K562 (cell line): Measurements from ENCODE around the gene SNAP23. TPM values are rescaled to one million over a fixed set of nuclear protein-coding genes. Genes with fewer than 3 reads are reported as not detected.

Experiments used
- ATAC-seq: fragments of 200-7000 bp; cut with Tn5 transposase; 3 replicates; pipeline ENCODE4 v1.9.1; 2020; ENCODE audit warnings: moderate library complexity
- BruUV-seq: library from RNA; stranded (reverse); fragments of 400-500 nt; replicated peaks from 2 replicates; lab custom pipeline; 2021; lab: Mats Ljungman, UMichigan
- CTCF ChIA-PET: fragments of 300-600 bp; formaldehyde crosslinking; extraction: SDS; loops from one replicate; lab custom pipeline; 2021; ENCODE audit warnings: low intra/inter-chr PET ratio; lab: Yijun Ruan, JAX
- POLR2A ChIA-PET: fragments of 300-600, 350-650 bp; sonication (Branson Sonifier 250); formaldehyde crosslinking; extraction: SDS; loops from one replicate; lab custom pipeline; 2021; ENCODE audit warnings: antibody characterized with exemption, inconsistent platforms; lab: Yijun Ruan, JAX
- DNase-seq, 4 experiments: peaks; one replicate each; pipeline versions ENCODE4 v3.0.0 to v3.0.0-alpha.2; 2011 to 2018; ENCODE audit warnings: low spot score in 3 of 4, mixed read lengths in 3 of 4; ENCODE audit errors: extremely low read depth in 1 of 4
- FAIRE-seq: peaks from 2 replicates; lab custom pipeline; 2011; peaks lifted over from hg19 to GRCh38; lab: Jason Lieb, UNC
- H2AFZ ChIP-seq: 2 replicates; pipeline ENCODE4 v1.6.0; 2011; ENCODE audit warnings: low read depth, low read length, control low read depth, inconsistent platforms
- H3K27ac ChIP-seq: fragments of 200-600 bp; 3 replicates; pipeline ENCODE4 v1.8.0; 2011; ENCODE audit warnings: low read depth, mild to moderate bottlenecking, control low read depth, inconsistent platforms, low read length, moderate library complexity, mixed read lengths; ENCODE audit errors: extremely low read depth
- H3K27me3 ChIP-seq, 2 experiments: fragments of 300-600 bp in 1 of 2; 2 replicates in 1 of 2; 3 replicates in 1 of 2; pipeline versions ENCODE4 v1.6.0 to v1.8.0; 2011; ENCODE audit warnings: inconsistent platforms in 2 of 2, low read length in 2 of 2, mild to moderate bottlenecking in 1 of 2, mixed read lengths in 1 of 2, moderate library complexity in 1 of 2; ENCODE audit not compliant: control insufficient read depth in 2 of 2, insufficient read depth in 2 of 2
- H3K36me3 ChIP-seq: fragments of 300-600 bp; 3 replicates; pipeline ENCODE4 v1.8.0; 2011; ENCODE audit warnings: mild to moderate bottlenecking, low read length, inconsistent platforms; ENCODE audit not compliant: control insufficient read depth, insufficient read depth
- H3K4me1 ChIP-seq, 2 experiments: fragments of 200-600 bp in 1 of 2; replicated peaks in 1 of 2; 2 replicates in 1 of 2; 3 replicates in 1 of 2; pipeline versions ENCODE4 v1.5.1 to v1.8.0; 2011; ENCODE audit warnings: inconsistent platforms in 2 of 2, low read length in 2 of 2, mild to moderate bottlenecking in 1 of 2, mixed read lengths in 1 of 2, moderate library complexity in 1 of 2; ENCODE audit not compliant: control insufficient read depth in 2 of 2, insufficient read depth in 2 of 2
- H3K4me2 ChIP-seq: 2 replicates; pipeline ENCODE4 v1.6.1; 2011; ENCODE audit warnings: low read length, control low read depth, inconsistent platforms, mixed read lengths; ENCODE audit not compliant: insufficient read depth
- H3K4me3 ChIP-seq: fragments of 200-600 bp; sonication (generic), shearing (Covaris generic); 2 replicates; pipeline ENCODE4 v1.5.1; 2016; ENCODE audit warnings: control low read depth, inconsistent platforms
- H3K79me2 ChIP-seq: fragments of 200-600 bp; 3 replicates; pipeline ENCODE4 v1.8.0; 2011; ENCODE audit warnings: low read length, inconsistent platforms; ENCODE audit not compliant: control insufficient read depth, insufficient read depth
- H3K9ac ChIP-seq, 2 experiments: 2 replicates each; pipeline versions ENCODE4 v1.6.0 to v1.6.1; 2011; ENCODE audit warnings: low read depth in 2 of 2, low read length in 2 of 2, control low read depth in 1 of 2, inconsistent platforms in 1 of 2, mild to moderate bottlenecking in 1 of 2, mixed read lengths in 1 of 2; ENCODE audit not compliant: insufficient read depth in 1 of 2
- H3K9me1 ChIP-seq: one replicate; pipeline ENCODE4 v1.6.0; 2011; ENCODE audit warnings: inconsistent platforms, mild to moderate bottlenecking, low read length, moderate library complexity; ENCODE audit not compliant: control insufficient read depth, insufficient read depth
- H3K9me3 ChIP-seq: replicated peaks from 2 replicates; pipeline ENCODE4 v1.5.1; 2011; ENCODE audit warnings: low read depth, low read length, inconsistent platforms; ENCODE audit not compliant: control insufficient read depth, insufficient read depth
- H4K20me1 ChIP-seq: replicated peaks from 2 replicates; pipeline ENCODE4 v1.6.1; 2011; ENCODE audit warnings: low read length, inconsistent platforms, mixed read lengths; ENCODE audit not compliant: control insufficient read depth, insufficient read depth
- CTBP1 ChIP-seq: fragments of 450-650 bp; IDR thresholded peaks from 2 replicates; pipeline ENCODE4 v1.6.1; 2016; ENCODE audit warnings: borderline replicate concordance
- CTCFL ChIP-seq: IDR thresholded peaks from 2 replicates; pipeline ENCODE4 v1.6.1; 2011; ENCODE audit warnings: borderline replicate concordance, low read depth, mild to moderate bottlenecking, moderate library complexity, low read length; ENCODE audit not compliant: insufficient read depth, poor library complexity, severe bottlenecking
- GABPB2 ChIP-seq: fragments of 250-450 bp; sonication (Bioruptor Pico); conservative IDR thresholded peaks from 2 replicates; pipeline ENCODE4 v1.5.1; 2021; ENCODE audit warnings: mild to moderate bottlenecking
- HDAC3 ChIP-seq: fragments of 450-650 bp; IDR thresholded peaks from 2 replicates; pipeline ENCODE4 v1.6.1; 2018; ENCODE audit warnings: borderline replicate concordance, mild to moderate bottlenecking, moderate library complexity; ENCODE audit not compliant: partially characterized antibody
- ILK ChIP-seq: fragments of 450-650 bp; IDR thresholded peaks from 2 replicates; pipeline ENCODE4 v1.6.1; 2016; ENCODE audit warnings: missing genetic modification characterization, low read depth, mild to moderate bottlenecking, missing compliant biosample characterization, moderate library complexity, borderline replicate concordance
- KHSRP ChIP-seq: fragments of 450-650 bp; IDR thresholded peaks from 2 replicates; pipeline ENCODE4 v1.6.1; 2017
- NFYB ChIP-seq: IDR thresholded peaks from 2 replicates; pipeline ENCODE4 v1.6.1; 2011; ENCODE audit warnings: mild to moderate bottlenecking, moderate library complexity; ENCODE audit not compliant: insufficient read length; ENCODE audit errors: extremely low read depth
- NRF1 ChIP-seq, 2 experiments: fragments of 450-650 bp; IDR thresholded peaks in 1 of 2; conservative IDR thresholded peaks in 1 of 2; 2 replicates each; pipeline ENCODE4 v1.6.1; 2014; ENCODE audit warnings: mild to moderate bottlenecking in 2 of 2
- RBBP5 ChIP-seq: fragments of 200-600 bp; sonication (generic); IDR thresholded peaks from 2 replicates; pipeline ENCODE4 v1.6.1; 2012; ENCODE audit warnings: borderline replicate concordance, mild to moderate bottlenecking, low read length, control low read depth, inconsistent platforms; ENCODE audit not compliant: insufficient read depth, poor library complexity, severe bottlenecking
- STAT5A ChIP-seq: IDR thresholded peaks from 2 replicates; pipeline ENCODE4 v1.6.1; 2012; ENCODE audit warnings: low read length, inconsistent platforms, borderline replicate concordance
- TBP ChIP-seq: optimal IDR thresholded peaks from 2 replicates; pipeline ENCODE3; 2011; ENCODE audit warnings: low read depth, low read length, improper control_type of control experiment
- ZNF146 ChIP-seq: IDR thresholded peaks from one replicate; pipeline ENCODE4 v1.6.1; 2018; ENCODE audit warnings: missing compliant biosample characterization; ENCODE audit not compliant: unreplicated experiment
- ZNF444 ChIP-seq: fragments of 250-450 bp; sonication (Bioruptor Pico); IDR thresholded peaks from 2 replicates; pipeline ENCODE4 v1.4.0; 2020; ENCODE audit warnings: mild to moderate bottlenecking, moderate library complexity
- WGBS: fragments of 100-300 bp; shearing (Covaris generic); methylation state at CpG from one replicate; pipeline ENCODE4 v1.1.6; 2016; ENCODE audit warnings: low coverage, mixed read lengths; ENCODE audit not compliant: insufficient coverage; ENCODE audit errors: missing lambda C conversion rate; 5-methylcytosine and 5-hydroxymethylcytosine counted together
- in situ Hi-C: fragments of 300-500 bp; cut with MboI; formaldehyde crosslinking; loops from 4 replicates; pipeline ENCODE4 v1.15.0; 2018; ENCODE audit warnings: inconsistent platforms, mixed read lengths
- intact Hi-C: fragments of 100-400 bp; cut with micrococcal nuclease; formaldehyde crosslinking; loops from 2 replicates; pipeline ENCODE4 v1.14.2; 2022
- polyA plus RNA-seq, 8 experiments: library from polyadenylated mRNA; depleted of rRNA in 4 of 8; stranded (reverse) in 5 of 8; unstranded in 3 of 8; fragments of >200 nt; fragmentation: Nextera tagmentation in 2 of 8; fragmentation: Illumina TruSeq in 1 of 8; extraction: Ambion mirVana in 2 of 8; extraction: Trizol in 1 of 8; gene quantifications; 2 replicates each; pipeline versions ENCODE4 v1.2.1 to v1.2.3, GENCODE V29; 2011 to 2014; ENCODE audit warnings: inconsistent platforms in 1 of 8, missing spikeins in 1 of 8
- total RNA-seq, 7 experiments: library from RNA; depleted of rRNA in 6 of 7; stranded (reverse); fragments of >200 nt in 6 of 7; fragmentation: Illumina TruSeq in 2 of 7; extraction: Trizol in 2 of 7; gene quantifications; 2 replicates each; pipeline versions ENCODE4 v1.2.1 to v1.2.3, GENCODE V29; 2011 to 2021; ENCODE audit warnings: low replicate concordance in 1 of 7
- TF ChIP-seq, protein P1 (sequence below): fragments of 250-450 bp; sonication (Bioruptor Pico); IDR thresholded peaks from 2 replicates; pipeline ENCODE4 v1.4.0; 2020; ENCODE audit warnings: mild to moderate bottlenecking, moderate library complexity
- TF ChIP-seq, protein P2 (sequence below): fragments of 450-650 bp; formaldehyde crosslinking; conservative IDR thresholded peaks from 2 replicates; pipeline ENCODE4 v1.4.0; 2022; ENCODE audit warnings: mild to moderate bottlenecking, missing genetic modification characterization

The SNAP23 gene
- total and polyA plus RNA-seq, 9 of the 15 experiments (the other 6 are each of a cell fraction or from before 2014, with no cell fraction given) = 78.9 to 168 (median 117) TPM

GRCh38 chr15:42499858-42500609 is 4.6 kb downstream of the SNAP23 start:
- H3K27ac ChIP-seq = peak overlapping the region; percentile 74
- POLR2A ChIA-PET = interaction anchor here (0.6 to 2.3 kb wide), 8 partner anchors 9 to 1384 kb away, joined by 3 to 13 read pairs (median 5); partner anchors contain the start of gene ZNF106
- TF ChIP-seq GABPB2 (CRISPR knock-in tag) (no peak), ZNF146 (CRISPR knock-in tag) (no peak), CTCFL (no peak), STAT5A (peak; percentile 68), CTBP1 (0 out of 2 replicates have a peak, but pooled peaks have one; percentile 7), TBP (no peak), RBBP5 (no peak), NFYB (no peak), KHSRP (no peak), NRF1 (conservative IDR thresholded peaks at IDR 0.05 in 1 of 2, IDR thresholded peaks at IDR 0.05 in 1 of 2) (peak; percentile 29 to 41; a peak in 3 of 4 replicates), ILK (tag) (no peak), ZNF444 (CRISPR knock-in tag) (no peak), HDAC3 (peak; percentile 16)
- TF ChIP-seq, protein P1, sequence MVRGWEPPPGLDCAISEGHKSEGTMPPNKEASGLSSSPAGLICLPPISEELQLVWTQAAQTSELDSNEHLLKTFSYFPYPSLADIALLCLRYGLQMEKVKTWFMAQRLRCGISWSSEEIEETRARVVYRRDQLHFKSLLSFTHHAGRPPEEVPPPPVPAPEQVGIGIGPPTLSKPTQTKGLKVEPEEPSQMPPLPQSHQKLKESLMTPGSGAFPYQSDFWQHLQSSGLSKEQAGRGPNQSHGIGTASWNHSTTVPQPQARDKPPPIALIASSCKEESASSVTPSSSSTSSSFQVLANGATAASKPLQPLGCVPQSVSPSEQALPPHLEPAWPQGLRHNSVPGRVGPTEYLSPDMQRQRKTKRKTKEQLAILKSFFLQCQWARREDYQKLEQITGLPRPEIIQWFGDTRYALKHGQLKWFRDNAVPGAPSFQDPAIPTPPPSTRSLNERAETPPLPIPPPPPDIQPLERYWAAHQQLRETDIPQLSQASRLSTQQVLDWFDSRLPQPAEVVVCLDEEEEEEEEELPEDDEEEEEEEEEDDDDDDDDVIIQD = no peak
- TF ChIP-seq, protein P2, sequence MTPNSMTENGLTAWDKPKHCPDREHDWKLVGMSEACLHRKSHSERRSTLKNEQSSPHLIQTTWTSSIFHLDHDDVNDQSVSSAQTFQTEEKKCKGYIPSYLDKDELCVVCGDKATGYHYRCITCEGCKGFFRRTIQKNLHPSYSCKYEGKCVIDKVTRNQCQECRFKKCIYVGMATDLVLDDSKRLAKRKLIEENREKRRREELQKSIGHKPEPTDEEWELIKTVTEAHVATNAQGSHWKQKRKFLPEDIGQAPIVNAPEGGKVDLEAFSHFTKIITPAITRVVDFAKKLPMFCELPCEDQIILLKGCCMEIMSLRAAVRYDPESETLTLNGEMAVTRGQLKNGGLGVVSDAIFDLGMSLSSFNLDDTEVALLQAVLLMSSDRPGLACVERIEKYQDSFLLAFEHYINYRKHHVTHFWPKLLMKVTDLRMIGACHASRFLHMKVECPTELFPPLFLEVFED (CRISPR knock-in tag) = no peak

More at GRCh38 chr15:42499858-42500609, 4.6 kb downstream of the SNAP23 start:
- no peaks in the 10 kb centered on the region for H3K9me1 ChIP-seq
- ATAC-seq = peak; percentile 3; the same call in 1 of the 3 replicates
- peaks cover 74% of the 10 kb centered on the region for H3K79me2 ChIP-seq
- no TSS peak for BruUV-seq
- H4K20me1 ChIP-seq = no peaks in the 10 kb centered on the region
- intact Hi-C loops = loop anchor here (10.0 kb wide), 1 partner anchor 85 kb away; no protein-coding TSS in a partner anchor
- H2AFZ ChIP-seq = no peak overlapping the region
- FAIRE-seq = peak; percentile 70
- peak; percentile 32 to 77 (median 42) for DNase-seq
- H3K4me2 ChIP-seq = peak overlapping the region; percentile 64
- H3K27me3 ChIP-seq = no peaks in the 10 kb centered on the region
- H3K9ac ChIP-seq = peak overlapping the region; percentile 57 to 76; a peak in 3 of 4 replicates
- WGBS = 6% methylated on average over 10 of the region's 12 CpGs
- H3K4me3 ChIP-seq = no peak overlapping the region
- CTCF ChIA-PET = no interaction called here
- peaks cover 30 to 33% of the 10 kb centered on the region in 2 experiments for H3K4me1 ChIP-seq
- no peaks in the 10 kb centered on the region for H3K9me3 ChIP-seq
- H3K36me3 ChIP-seq = peaks cover 15% of the 10 kb centered on the region
- in situ Hi-C loops = no loop called here
